ENCODE measurements around the gene RTN4RL1.

DNA sequence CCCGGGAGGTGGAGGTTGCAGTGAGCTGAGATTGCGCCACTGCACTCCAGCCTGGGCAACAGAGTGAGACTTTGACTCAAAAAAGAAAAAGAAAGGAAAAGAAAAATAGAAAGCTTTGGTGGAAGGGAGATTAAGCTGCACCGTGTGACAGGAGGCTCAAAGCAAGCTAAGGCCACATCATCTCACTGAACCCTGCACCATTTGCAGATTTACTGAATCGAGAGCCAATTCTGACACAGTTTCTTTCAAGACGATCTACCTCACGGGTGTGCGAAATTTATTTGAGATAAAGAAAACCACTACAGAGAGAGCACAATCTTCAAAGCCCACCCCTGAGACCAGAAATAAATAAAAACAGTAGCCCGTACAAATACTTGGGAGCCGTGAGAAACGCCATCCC is 49.6 kb downstream of the RTN4RL1 start:
- no peak for TF ChIP-seq POLR2A (IDR thresholded peaks at IDR 0.05)
- TF ChIP-seq, protein P1, sequence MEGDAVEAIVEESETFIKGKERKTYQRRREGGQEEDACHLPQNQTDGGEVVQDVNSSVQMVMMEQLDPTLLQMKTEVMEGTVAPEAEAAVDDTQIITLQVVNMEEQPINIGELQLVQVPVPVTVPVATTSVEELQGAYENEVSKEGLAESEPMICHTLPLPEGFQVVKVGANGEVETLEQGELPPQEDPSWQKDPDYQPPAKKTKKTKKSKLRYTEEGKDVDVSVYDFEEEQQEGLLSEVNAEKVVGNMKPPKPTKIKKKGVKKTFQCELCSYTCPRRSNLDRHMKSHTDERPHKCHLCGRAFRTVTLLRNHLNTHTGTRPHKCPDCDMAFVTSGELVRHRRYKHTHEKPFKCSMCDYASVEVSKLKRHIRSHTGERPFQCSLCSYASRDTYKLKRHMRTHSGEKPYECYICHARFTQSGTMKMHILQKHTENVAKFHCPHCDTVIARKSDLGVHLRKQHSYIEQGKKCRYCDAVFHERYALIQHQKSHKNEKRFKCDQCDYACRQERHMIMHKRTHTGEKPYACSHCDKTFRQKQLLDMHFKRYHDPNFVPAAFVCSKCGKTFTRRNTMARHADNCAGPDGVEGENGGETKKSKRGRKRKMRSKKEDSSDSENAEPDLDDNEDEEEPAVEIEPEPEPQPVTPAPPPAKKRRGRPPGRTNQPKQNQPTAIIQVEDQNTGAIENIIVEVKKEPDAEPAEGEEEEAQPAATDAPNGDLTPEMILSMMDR (IDR thresholded peaks at IDR 0.05), result no peak
